Cardiac muscle cell (in vitro differentiated cells and primary cell): ENCODE results near the gene CLP1. TPM values are rescaled to one million over a fixed set of nuclear protein-coding genes. Genes with fewer than 3 reads are reported as not detected.
"Not testable (repeated sequence)": the region's sequence is repeated elsewhere in the genome, so short reads cannot be mapped to it uniquely, and the experiment has no call there.

Experiments
- DNase-seq, 2 donors: peaks; one replicate each; pipeline versions ENCODE4 v3.0.0 to v3.0.0-alpha.2; 2010 to 2017; ENCODE audit warnings: low read depth in 1 of 2, low spot score in 1 of 2
- H3K27ac ChIP-seq: fragments of 200-600 bp; sonication (generic); 2 replicates; pipeline ENCODE4 v1.5.1; 2016
- H3K27me3 ChIP-seq: fragments of 200-600 bp; sonication (generic); 2 replicates; pipeline ENCODE4 v1.6.0; 2016; ENCODE audit warnings: control low read depth
- H3K36me3 ChIP-seq: fragments of 200-600 bp; sonication (generic); 2 replicates; pipeline ENCODE4 v1.5.1; 2016; ENCODE audit warnings: control low read depth
- H3K4me1 ChIP-seq: fragments of 200-600 bp; sonication (generic); 2 replicates; pipeline ENCODE4 v1.8.1; 2017; ENCODE audit warnings: low read depth, mild to moderate bottlenecking, mixed run types
- H3K4me3 ChIP-seq: fragments of 200-600 bp; sonication (generic); 2 replicates; pipeline ENCODE4 v1.5.1; 2016; ENCODE audit warnings: mild to moderate bottlenecking
- H3K9me3 ChIP-seq: fragments of 200-600 bp; sonication (generic); 2 replicates; pipeline ENCODE4 v1.5.1; 2017; ENCODE audit warnings: low read depth, mild to moderate bottlenecking, control low read depth
- polyA plus RNA-seq: library from polyadenylated mRNA; unstranded; fragments of >200 nt; fragmentation: Nextera tagmentation; extraction: Ambion mirVana; gene quantifications from 2 replicates; pipeline ENCODE4 v1.2.1, GENCODE V29; 2016
- total RNA-seq: library from RNA; depleted of rRNA; stranded (reverse); fragments of >200 nt; gene quantifications from 2 replicates; pipeline ENCODE4 v1.2.3, GENCODE V29; 2016
- TF ChIP-seq, protein P1 (sequence below): IDR thresholded peaks from 2 replicates; pipeline ENCODE4 v1.5.1; 2012; ENCODE audit warnings: low read depth, mild to moderate bottlenecking, low read length

Gene CLP1
- total and polyA plus RNA-seq, 2 experiments from 2014 or later = 16.5 to 17.9 TPM

DNA sequence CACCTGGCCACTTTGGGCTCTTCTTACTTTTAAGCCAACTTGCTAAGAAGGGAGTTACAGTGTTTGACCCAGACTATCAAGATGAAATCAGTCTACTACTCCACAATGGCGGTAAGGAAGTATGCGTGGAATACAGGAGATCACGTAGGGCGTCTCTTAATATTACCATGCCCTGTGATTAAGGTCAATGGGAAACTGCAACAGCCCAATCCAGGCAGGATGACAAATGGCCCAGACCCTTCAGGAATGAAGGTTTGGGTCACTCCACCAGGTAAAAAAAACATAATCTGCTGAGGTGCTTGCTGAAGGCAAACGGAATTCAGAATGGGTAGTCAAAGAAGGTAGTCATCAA lies 6.8 kb upstream of the CLP1 start:
- H3K9me3 ChIP-seq = no peaks in the 10 kb centered on the region
- TF ChIP-seq, protein P1, sequence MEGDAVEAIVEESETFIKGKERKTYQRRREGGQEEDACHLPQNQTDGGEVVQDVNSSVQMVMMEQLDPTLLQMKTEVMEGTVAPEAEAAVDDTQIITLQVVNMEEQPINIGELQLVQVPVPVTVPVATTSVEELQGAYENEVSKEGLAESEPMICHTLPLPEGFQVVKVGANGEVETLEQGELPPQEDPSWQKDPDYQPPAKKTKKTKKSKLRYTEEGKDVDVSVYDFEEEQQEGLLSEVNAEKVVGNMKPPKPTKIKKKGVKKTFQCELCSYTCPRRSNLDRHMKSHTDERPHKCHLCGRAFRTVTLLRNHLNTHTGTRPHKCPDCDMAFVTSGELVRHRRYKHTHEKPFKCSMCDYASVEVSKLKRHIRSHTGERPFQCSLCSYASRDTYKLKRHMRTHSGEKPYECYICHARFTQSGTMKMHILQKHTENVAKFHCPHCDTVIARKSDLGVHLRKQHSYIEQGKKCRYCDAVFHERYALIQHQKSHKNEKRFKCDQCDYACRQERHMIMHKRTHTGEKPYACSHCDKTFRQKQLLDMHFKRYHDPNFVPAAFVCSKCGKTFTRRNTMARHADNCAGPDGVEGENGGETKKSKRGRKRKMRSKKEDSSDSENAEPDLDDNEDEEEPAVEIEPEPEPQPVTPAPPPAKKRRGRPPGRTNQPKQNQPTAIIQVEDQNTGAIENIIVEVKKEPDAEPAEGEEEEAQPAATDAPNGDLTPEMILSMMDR = no peak
- H3K27ac ChIP-seq = no peak overlapping the region
- no peak for DNase-seq
- no peaks in the 10 kb centered on the region for H3K36me3 ChIP-seq
- no peaks in the 10 kb centered on the region for H3K27me3 ChIP-seq
- peak overlapping the region; percentile 26 for H3K4me3 ChIP-seq
- peaks cover 47% of the 10 kb centered on the region for H3K4me1 ChIP-seq

DNA sequence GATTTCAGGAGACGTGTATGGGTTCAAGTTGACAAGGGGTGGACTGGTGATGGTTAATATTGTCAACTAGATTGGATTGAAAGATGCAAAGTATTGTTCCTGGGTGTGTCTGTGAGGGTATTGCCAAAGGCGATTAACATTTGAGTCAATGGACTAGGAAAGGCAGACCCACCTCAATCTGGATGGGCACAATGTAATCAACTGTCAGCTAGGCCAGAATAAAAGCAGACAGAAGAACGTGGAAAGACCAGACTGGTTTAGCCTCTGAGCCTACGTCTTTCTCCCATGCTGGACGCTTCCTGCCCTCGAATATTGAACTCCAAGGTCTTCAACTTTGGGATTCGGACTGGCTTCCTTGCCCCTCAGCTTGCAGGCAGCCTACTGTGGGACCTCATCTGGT lies 6.2 kb upstream of the CLP1 start:
- Histone ChIP-seq H3K4me3 (no peak overlapping the region), H3K27me3 (no peaks in the 10 kb centered on the region), H3K4me1 (peaks cover 41% of the 10 kb centered on the region), H3K9me3 (no peaks in the 10 kb centered on the region), H3K36me3 (no peaks in the 10 kb centered on the region), H3K27ac (no peak overlapping the region)
- TF ChIP-seq, protein P1 = no peak
- DNase-seq = no peak

DNA sequence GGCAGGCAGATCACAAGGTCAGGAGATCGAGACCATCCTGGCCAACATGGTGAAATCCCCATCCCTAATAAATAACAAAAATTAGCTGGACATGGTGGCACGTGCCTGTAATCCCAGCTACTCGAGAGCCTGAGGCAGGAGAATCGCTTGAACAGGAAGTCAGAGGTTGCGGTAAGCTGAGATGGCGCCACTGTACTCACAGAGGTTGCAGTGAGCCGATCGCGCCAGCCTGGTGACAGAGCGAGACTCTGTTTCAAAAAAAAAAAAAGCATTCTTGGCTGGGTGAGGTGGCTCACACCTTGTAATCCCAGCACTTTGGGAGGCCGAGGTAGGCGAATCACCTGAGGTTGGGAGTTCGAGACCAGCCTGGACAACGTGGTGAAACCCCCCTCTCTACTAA lies 5.3 kb upstream of the CLP1 start:
- H3K36me3 ChIP-seq, H3K9me3 ChIP-seq, DNase-seq, H3K4me3 ChIP-seq, H3K27ac ChIP-seq, H3K27me3 ChIP-seq: not testable (repeated sequence)
- H3K4me1 ChIP-seq = peaks cover 32% of the 10 kb centered on the region

DNA sequence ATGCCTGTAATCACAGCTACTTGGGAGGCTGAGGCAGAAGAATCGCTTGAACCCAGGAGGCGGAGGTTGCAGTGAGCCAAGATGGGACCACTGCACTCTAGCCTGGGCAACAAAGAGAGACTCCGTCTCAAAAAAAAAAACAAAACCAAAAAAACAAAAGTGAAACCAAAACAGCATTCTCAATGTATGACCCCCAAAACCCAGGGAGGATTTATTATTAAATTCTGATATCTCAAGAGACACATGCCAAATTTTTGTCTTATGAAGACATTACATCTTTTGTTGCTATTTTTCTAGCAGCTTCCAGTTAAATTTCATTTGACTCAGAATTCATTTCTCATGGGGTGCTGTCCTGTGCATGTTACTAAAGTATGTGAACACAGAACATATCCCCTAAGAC lies 4.9 kb upstream of the CLP1 start:
- H3K9me3 ChIP-seq = no peaks in the 10 kb centered on the region
- no peaks in the 10 kb centered on the region for H3K27me3 ChIP-seq
- no peak overlapping the region for H3K4me3 ChIP-seq
- TF ChIP-seq, protein P1 = no peak
- H3K4me1 ChIP-seq = peaks cover 28% of the 10 kb centered on the region
- no peak overlapping the region for H3K27ac ChIP-seq
- no peak for DNase-seq
- no peaks in the 10 kb centered on the region for H3K36me3 ChIP-seq

DNA sequence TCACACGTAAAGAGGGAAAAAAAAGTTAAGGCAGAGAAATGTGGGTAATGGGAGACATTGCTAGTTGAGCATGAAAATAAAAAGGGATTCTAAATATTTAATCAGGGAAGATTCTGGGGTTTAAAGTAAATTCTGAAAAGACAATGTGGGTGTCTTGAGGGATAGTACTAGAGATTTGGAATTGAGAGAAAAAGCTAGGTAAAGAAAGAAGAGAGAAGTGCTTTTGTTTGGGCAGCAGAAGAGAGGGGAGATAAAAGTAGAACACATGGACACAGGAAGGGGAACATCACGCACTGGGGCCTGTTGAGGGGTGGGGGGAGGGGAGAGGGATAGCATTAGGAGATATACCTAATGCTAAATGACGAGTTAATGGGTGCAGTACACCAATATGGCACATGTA lies 4.4 kb upstream of the CLP1 start:
- no peaks in the 10 kb centered on the region for H3K9me3 ChIP-seq
- H3K27ac ChIP-seq = no peak overlapping the region
- H3K36me3 ChIP-seq = no peaks in the 10 kb centered on the region
- TF ChIP-seq, protein P1 = no peak
- H3K4me3 ChIP-seq = no peak overlapping the region
- H3K27me3 ChIP-seq = no peaks in the 10 kb centered on the region
- peaks cover 23% of the 10 kb centered on the region for H3K4me1 ChIP-seq
- DNase-seq = no peak

DNA sequence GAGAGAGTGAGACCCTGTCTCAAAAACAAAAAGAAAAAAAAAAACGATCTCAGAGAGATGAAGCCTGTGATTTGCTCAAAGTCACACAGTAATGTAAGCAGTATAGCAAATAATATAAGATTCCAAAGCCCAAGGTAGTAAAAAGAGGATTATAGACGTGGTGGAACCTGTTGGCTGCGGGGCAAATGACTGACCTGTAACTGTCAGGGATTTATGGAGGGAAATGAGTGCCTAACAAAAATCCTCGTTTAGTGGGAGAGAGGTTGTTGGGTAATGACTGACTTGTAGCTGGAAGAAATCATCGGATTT lies 723 bp upstream of the CLP1 start:
- Histone ChIP-seq H3K36me3 (peaks cover 20% of the 10 kb centered on the region), H3K27me3 (no peaks in the 10 kb centered on the region), H3K4me1 (peaks cover 5% of the 10 kb centered on the region), H3K9me3 (no peaks in the 10 kb centered on the region), H3K27ac (peak overlapping the region; percentile 67), H3K4me3 (peak overlapping the region; percentile 14)
- TF ChIP-seq, protein P1 = no peak
- no peak for DNase-seq
